ENCODE measurements around the gene TEP1.
A peak's percentile ranks its signal among the peaks of the same experiment; 100 is the strongest.

Gene TEP1

GRCh38 chr14:20418501-20418909 is 5.2 kb upstream of the TEP1 start:
- no peak for DNase-seq (ENCODE audit: low read depth)
- H3K4me3 ChIP-seq (ENCODE audit: low read length), result no peak overlapping the region
- TF ChIP-seq, protein P1, sequence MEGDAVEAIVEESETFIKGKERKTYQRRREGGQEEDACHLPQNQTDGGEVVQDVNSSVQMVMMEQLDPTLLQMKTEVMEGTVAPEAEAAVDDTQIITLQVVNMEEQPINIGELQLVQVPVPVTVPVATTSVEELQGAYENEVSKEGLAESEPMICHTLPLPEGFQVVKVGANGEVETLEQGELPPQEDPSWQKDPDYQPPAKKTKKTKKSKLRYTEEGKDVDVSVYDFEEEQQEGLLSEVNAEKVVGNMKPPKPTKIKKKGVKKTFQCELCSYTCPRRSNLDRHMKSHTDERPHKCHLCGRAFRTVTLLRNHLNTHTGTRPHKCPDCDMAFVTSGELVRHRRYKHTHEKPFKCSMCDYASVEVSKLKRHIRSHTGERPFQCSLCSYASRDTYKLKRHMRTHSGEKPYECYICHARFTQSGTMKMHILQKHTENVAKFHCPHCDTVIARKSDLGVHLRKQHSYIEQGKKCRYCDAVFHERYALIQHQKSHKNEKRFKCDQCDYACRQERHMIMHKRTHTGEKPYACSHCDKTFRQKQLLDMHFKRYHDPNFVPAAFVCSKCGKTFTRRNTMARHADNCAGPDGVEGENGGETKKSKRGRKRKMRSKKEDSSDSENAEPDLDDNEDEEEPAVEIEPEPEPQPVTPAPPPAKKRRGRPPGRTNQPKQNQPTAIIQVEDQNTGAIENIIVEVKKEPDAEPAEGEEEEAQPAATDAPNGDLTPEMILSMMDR (IDR thresholded peaks at IDR 0.05; ENCODE audit: insufficient read depth, low read depth, low read length, missing control alignments), result no peak

GRCh38 chr14:20417250-20418186 is 4.2 kb upstream of the TEP1 start:
- TF ChIP-seq, protein P1 (IDR thresholded peaks at IDR 0.05; ENCODE audit: insufficient read depth, low read depth, low read length, missing control alignments), result no peak
- no peak overlapping the region for H3K4me3 ChIP-seq (ENCODE audit: low read length)
- no peak for DNase-seq (ENCODE audit: low read depth)

- no peak for DNase-seq (ENCODE audit: low read depth)
- H3K4me3 ChIP-seq (ENCODE audit: low read length), result no peak overlapping the region
- TF ChIP-seq, protein P1 (IDR thresholded peaks at IDR 0.05; ENCODE audit: insufficient read depth, low read depth, low read length, missing control alignments), result no peak
Observed at GRCh38 chr14:20416223-20416622, 2.9 kb upstream of the TEP1 start.

GRCh38 chr14:20415782-20416206 is 2.5 kb upstream of the TEP1 start:
- no peak overlapping the region for H3K4me3 ChIP-seq (ENCODE audit: low read length)
- TF ChIP-seq, protein P1 (IDR thresholded peaks at IDR 0.05; ENCODE audit: insufficient read depth, low read depth, low read length, missing control alignments), result peak; percentile 62
- DNase-seq (ENCODE audit: low read depth), result peak; percentile 55

- H3K4me3 ChIP-seq (ENCODE audit: low read length), result peak overlapping the region; percentile 86
- TF ChIP-seq, protein P1 (IDR thresholded peaks at IDR 0.05; ENCODE audit: insufficient read depth, low read depth, low read length, missing control alignments), result no peak
- DNase-seq (ENCODE audit: low read depth), result no peak
Observed at GRCh38 chr14:20413744-20414082, 412 bp upstream of the TEP1 start.

- TF ChIP-seq, protein P1 (IDR thresholded peaks at IDR 0.05; ENCODE audit: insufficient read depth, low read depth, low read length, missing control alignments), result no peak
- no peak for DNase-seq (ENCODE audit: low read depth)
- H3K4me3 ChIP-seq (ENCODE audit: low read length), result peak overlapping the region; percentile 86
Observed at GRCh38 chr14:20412411-20412810, 890 bp downstream of the TEP1 start.

GRCh38 chr14:20409226-20409625 is 4.1 kb downstream of the TEP1 start:
- H3K4me3 ChIP-seq (ENCODE audit: low read length), result no peak overlapping the region
- TF ChIP-seq, protein P1 (IDR thresholded peaks at IDR 0.05; ENCODE audit: insufficient read depth, low read depth, low read length, missing control alignments), result no peak
- no peak for DNase-seq (ENCODE audit: low read depth)
